G401 (cell line): ENCODE data around the gene CAMTA1. TPM values are rescaled to one million over a fixed set of nuclear protein-coding genes. Genes with fewer than 3 reads are reported as not detected.
"Not testable (repeated sequence)": the region's sequence is repeated elsewhere in the genome, so short reads cannot be mapped to it uniquely, and the experiment has no call there.

ENCODE experiments used
- DNase-seq: peaks from one replicate; pipeline ENCODE4 v3.0.0-alpha.2; 2015; ENCODE audit warnings: low spot score
- in situ Hi-C: cut with HindIII; loops from 2 replicates; pipeline ENCODE4 v1.10.0; 2016; ENCODE audit warnings: low sequenced_read_pairs, mixed read lengths
- total RNA-seq: library from RNA; depleted of rRNA; stranded (reverse); fragments of >200 nt; shearing (Covaris generic); gene quantifications from 2 replicates; pipeline ENCODE4 v1.2.3, GENCODE V29; 2014

CAMTA1 gene
- total RNA-seq, 1 experiment from 2014 or later = 137 TPM

DNA sequence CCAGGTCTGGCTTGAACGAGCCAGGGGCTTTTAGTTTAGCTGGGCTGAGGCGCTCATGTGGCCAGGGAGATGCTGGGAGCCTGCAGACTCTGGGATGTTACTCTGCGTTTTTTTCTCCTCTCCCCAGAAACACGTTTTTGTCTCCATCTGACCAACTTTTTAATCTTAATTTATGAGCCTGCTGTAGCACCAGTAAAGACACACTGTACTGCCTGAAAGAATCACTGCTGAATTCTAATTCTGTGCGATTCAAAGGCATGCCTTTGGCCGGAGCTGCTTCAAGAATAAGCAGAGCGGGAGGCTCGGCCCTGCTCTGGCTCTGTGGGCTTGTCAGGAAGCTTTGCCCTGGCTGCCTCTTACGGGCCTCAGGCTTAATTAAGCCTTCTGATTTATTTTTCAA lies 129.5 kb downstream of the CAMTA1 start:
- in situ Hi-C loops = no loop called here
- peak; percentile 29 for DNase-seq

GRCh38 chr1:6915999-6916565 lies 130.8 kb downstream of the CAMTA1 start:
- in situ Hi-C loops = no loop called here
- DNase-seq = no peak

DNA sequence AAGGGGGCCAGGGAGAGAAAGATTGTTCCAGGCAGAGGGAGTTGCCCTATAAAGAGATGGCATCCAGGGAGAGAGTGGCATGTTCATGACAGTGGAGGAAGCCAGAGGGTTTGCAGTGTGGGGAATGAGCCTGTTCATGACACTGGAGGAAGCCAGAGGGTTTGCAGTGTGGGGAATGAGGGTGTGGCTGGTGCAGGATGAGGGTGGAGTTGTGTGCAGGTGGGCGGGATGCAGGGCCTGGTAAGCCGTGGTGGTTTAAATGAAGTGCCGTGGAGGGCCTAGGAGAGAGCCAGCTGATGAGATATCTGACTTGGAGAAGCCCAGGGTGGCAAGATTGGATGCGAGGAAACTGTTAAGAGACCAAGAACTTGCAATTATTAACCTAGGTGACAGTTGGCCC lies 131.8 kb downstream of the CAMTA1 start:
- DNase-seq = no peak
- in situ Hi-C loops = no loop called here

- in situ Hi-C loops = no loop called here
- DNase-seq = no peak
Observed at GRCh38 chr1:6918186-6918924, 133.1 kb downstream of the CAMTA1 start.

GRCh38 chr1:6918925-6919511 lies 133.8 kb downstream of the CAMTA1 start:
- DNase-seq = no peak
- in situ Hi-C loops = no loop called here

GRCh38 chr1:6921506-6921905 lies 136.3 kb downstream of the CAMTA1 start:
- in situ Hi-C loops, DNase-seq: not testable (repeated sequence)

GRCh38 chr1:6922096-6922931 lies 137.1 kb downstream of the CAMTA1 start:
- in situ Hi-C loops = no loop called here

GRCh38 chr1:6923012-6923411 lies 137.8 kb downstream of the CAMTA1 start:
- no peak for DNase-seq
- in situ Hi-C loops = no loop called here

More at GRCh38 chr1:6922096-6922931, 137.1 kb downstream of the CAMTA1 start:
- DNase-seq = peak; percentile 82

- in situ Hi-C loops = no loop called here
- no peak for DNase-seq
Observed at GRCh38 chr1:6923416-6923815, 138.2 kb downstream of the CAMTA1 start.

DNA sequence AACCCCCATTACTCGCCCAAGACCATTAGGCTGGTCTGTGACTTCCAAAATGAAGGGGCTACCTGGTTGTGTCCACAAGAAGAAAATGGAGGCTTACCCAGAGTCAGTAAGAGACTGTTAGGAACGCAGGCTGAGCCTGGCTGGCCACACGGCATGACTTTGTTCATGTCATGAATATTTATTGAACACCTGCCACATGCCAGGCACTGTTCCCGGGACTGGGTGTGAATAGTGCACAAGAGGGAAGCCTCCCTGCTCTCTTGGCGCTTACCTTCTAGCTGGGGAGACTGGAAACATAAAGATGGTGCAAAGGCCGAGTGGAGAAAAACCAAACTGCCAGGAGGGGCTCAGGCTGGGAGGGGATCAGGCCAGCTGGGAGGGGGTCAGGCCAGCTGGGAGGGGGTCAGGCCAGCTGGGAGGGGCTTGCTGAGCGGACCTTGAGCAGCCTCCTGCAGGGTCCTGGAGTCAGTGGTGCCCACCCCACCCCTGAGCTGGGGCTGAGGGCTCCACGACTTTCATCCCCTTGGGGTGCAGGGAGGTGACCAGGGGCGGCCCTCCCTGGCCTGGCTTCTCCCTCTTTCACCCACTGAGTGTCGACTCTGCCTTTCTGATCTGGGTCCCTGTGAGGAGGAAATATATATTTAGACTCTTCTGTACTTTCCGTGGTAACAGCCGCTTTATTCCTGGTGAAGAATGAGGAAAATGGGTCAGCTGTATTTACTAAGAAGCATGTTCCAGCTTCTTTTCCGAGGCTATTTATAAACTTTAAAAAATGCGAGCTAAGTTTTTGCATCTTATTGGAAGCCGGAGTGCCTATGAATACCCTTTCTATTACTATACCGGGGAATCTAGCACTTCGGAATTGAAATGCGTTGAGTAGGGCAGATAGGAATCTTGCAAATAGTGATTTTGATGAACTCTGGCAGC lies 139.0 kb downstream of the CAMTA1 start:
- in situ Hi-C loops = no loop called here
- peak; percentile 53 for DNase-seq

- DNase-seq = no peak
Observed at GRCh38 chr1:6924891-6925290, 139.6 kb downstream of the CAMTA1 start.

DNA sequence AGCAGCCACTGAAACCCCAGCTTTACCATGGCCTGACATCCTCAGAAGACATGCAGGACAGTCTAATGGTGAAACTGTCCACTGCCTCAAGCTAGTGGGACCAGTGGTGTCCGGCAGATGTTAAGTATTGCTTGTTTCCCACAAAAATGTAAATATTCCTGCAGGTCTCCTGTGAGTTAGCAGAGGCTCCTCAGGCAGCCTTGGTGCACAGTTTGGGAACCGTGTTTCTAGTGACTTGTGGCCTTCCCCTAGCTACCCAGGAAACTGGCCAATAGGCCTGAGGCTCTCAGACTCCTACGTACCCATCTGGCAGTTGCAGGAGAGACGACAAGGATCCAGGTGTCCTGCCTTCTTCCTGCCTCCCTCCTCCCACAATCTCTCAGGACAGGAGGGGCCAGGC lies 142.4 kb downstream of the CAMTA1 start:
- no peak for DNase-seq

More at GRCh38 chr1:6924891-6925290, 139.6 kb downstream of the CAMTA1 start:
- in situ Hi-C loops = no loop called here

DNA sequence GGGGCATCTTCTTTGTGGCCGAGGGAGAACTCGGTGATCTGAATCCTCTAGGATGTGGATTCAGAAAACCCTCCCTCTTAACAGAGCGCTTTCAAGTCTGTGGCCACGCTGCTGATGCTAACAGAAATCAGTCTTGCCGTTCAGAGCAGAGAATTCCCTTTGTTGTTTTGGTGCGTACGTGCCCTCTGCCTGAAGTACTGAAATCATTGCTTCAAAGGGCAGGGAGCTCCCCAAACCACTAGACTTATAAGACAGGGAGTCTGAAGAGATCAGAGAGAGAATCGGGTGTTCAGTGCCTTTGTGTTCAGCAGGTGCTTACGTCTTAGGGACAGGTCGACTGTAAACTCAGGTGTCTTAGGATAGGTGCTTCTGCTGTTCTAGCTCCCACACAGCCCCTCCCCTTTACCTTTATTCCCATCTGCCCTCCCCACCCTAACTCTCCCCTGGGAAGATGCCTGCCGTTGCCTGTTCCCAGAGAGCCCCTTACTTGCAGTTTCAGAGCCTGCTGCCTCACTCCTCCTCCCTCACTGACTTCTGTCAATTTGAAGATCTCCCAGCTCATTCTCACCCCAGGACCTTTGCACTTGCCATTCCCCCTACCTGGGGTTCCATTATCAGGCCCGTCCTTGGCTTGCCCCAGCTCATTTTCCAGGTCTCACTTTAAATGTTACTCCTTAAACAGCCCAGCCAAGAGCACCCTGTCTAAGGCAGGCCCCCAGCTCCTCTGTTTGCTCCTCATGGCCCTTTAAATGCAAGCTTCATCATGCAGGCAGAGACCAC lies 143.0 kb downstream of the CAMTA1 start:
- DNase-seq = no peak
- in situ Hi-C loops = no loop called here

More for the DNA sequence above, 142.4 kb downstream of the CAMTA1 start:
- in situ Hi-C loops = no loop called here

- in situ Hi-C loops = no loop called here
- no peak for DNase-seq
Observed at GRCh38 chr1:6930732-6931300, 145.6 kb downstream of the CAMTA1 start.

DNA sequence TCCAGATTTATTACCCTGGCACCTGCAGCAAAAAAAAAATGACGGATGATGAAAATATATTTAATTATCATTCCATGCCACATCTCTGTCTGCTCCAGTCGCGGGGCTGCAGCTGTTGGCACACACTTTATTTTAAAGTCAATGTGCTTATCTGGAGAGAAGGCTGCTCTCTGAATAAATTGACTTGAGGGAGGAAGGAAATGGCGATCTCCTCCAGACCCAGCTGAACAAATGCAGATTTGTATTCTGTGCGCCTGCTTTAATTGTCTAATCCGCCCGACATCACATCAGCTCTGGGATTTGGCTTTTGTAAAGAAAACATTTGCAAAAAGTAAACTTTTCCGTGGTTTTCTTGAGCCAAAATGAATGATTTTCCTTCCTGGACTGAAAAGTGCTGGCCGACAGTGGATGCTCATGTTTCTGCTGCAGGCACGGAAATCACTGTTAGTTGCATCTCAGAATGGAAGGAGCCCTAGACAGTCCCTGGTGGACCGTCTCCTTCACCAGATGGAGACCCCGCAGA lies 150.2 kb downstream of the CAMTA1 start:
- DNase-seq = no peak
- in situ Hi-C loops = no loop called here

DNA sequence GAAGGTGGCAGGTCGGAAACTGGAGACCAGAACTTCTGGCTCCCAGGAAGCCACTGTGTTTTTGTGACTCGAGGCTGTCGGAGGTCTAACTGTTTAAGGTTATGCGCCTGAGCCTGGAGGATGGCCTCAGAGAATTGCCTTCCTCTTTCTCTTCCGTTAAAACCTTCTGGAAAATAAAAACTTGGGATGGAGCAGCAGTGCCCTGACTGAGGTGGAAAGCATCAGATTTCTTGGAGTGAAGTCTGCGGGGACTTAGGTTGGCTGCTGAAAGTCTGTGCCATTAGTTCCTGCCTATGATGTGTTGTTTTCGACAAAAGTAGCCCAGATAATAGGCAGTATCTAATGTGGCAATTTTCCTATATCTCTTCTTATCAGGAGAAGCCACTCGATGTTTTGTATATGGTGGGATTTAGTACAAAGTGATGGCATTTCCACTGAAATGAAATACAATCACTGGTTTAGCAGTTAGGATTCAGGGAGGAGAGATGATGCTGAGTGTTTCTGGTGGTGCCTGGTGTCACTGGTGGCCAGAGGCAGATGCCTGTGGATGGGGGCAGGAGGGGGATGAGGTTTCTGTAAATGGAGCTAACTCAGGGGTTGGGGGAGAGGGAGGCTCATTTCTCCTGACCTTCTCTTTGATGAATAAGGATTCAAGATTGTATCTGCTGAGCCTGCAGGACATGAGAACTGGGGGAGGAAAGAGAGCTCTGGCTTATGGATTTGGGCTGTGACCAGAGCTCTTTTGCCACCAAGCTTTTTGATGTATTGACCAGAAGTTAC lies 150.8 kb downstream of the CAMTA1 start:
- DNase-seq = no peak
- in situ Hi-C loops = no loop called here

GRCh38 chr1:6937048-6937447 lies 151.8 kb downstream of the CAMTA1 start:
- no peak for DNase-seq
- in situ Hi-C loops = no loop called here
